HT1080 (cell line): ENCODE data around the gene FBXO30. TPM values are rescaled to one million over a fixed set of nuclear protein-coding genes. Genes with fewer than 3 reads are reported as not detected.

Experiments
- DNase-seq: peaks from one replicate; pipeline ENCODE4 v3.0.0-alpha.2; 2015; ENCODE audit warnings: low read depth
- total RNA-seq: library from RNA; depleted of rRNA; stranded (reverse); fragments of >200 nt; shearing (Covaris generic); gene quantifications from 2 replicates; pipeline ENCODE4 v1.2.3, GENCODE V29; 2014; rRNA removed

Gene FBXO30
- total RNA-seq, 1 experiment from 2014 or later, result 7.2 TPM

- DNase-seq, result no peak
Observed at GRCh38 chr6:145755682-145756081, 58.9 kb downstream of the FBXO30 start.

GRCh38 chr6:145752638-145753037 lies 62.0 kb downstream of the FBXO30 start:
- DNase-seq, result no peak

- peak; percentile 71 for DNase-seq
Observed at GRCh38 chr6:145749632-145750031, 65.0 kb downstream of the FBXO30 start.

- no peak for DNase-seq
Observed at GRCh38 chr6:145745861-145746260, 68.7 kb downstream of the FBXO30 start.

GRCh38 chr6:145744619-145745018 lies 70.0 kb downstream of the FBXO30 start:
- DNase-seq, result no peak

Other genes starting within 250 kb of the FBXO30 start
- gene EPM2A, start 79.3 kb downstream of the FBXO30 start, total RNA-seq, result 8.1 and 9.8 TPM in 2 replicates
- gene SHPRH, start 149.6 kb upstream of the FBXO30 start, total RNA-seq, result 6.1 and 6.4 TPM in 2 replicates
- 0.03 TPM in 1 of 2 replicates, not detected in the other for gene GRM1, start 214.3 kb upstream of the FBXO30 start, total RNA-seq